K562 (cell line): Measurements from ENCODE around the gene ZNF174.

Source experiments
- BCOR ChIP-seq: fragments of 450-650 bp; IDR thresholded peaks from 2 replicates; pipeline ENCODE4 v1.6.1; 2016
- CBX8 ChIP-seq: fragments of 200-600 bp; sonication (generic); IDR thresholded peaks from 2 replicates; pipeline ENCODE4 v1.6.1; 2012; ENCODE audit warnings: borderline replicate concordance, mixed run types, low read depth, mild to moderate bottlenecking, moderate library complexity, mixed read lengths, low read length, control low read depth, inconsistent platforms; ENCODE audit not compliant: poor library complexity, severe bottlenecking; ENCODE audit errors: extremely low read depth
- CREB1 ChIP-seq, 2 experiments: sonication (generic) in 1 of 2; formaldehyde crosslinking in 1 of 2; IDR thresholded peaks; 2 replicates each; pipeline versions ENCODE4 v1.6.1 to v1.8.0; 2012 to 2022; ENCODE audit warnings: inconsistent platforms in 1 of 2, mild to moderate bottlenecking in 1 of 2, missing genetic modification reagents in 1 of 2, moderate library complexity in 1 of 2
- CTBP1 ChIP-seq: fragments of 450-650 bp; IDR thresholded peaks from 2 replicates; pipeline ENCODE4 v1.6.1; 2016; ENCODE audit warnings: borderline replicate concordance
- CTCF ChIP-seq, 3 experiments: IDR thresholded peaks in 2 of 3; conservative IDR thresholded peaks in 1 of 3; 2 replicates each; pipeline ENCODE4 v1.5.1; 2011 to 2012; ENCODE audit warnings: low read length in 3 of 3, mild to moderate bottlenecking in 3 of 3, control low read depth in 2 of 3, improper control_type of control experiment in 1 of 3, inconsistent platforms in 1 of 3, low read depth in 1 of 3, mixed read lengths in 1 of 3, moderate library complexity in 1 of 3; ENCODE audit not compliant: insufficient read depth in 2 of 3
- SMAD3 ChIP-seq: fragments of 450-650 bp; formaldehyde crosslinking; conservative IDR thresholded peaks from 2 replicates; pipeline ENCODE4 v1.4.0; 2020; ENCODE audit warnings: mild to moderate bottlenecking
- SMC3 ChIP-seq: conservative IDR thresholded peaks from 2 replicates; pipeline ENCODE4 v1.6.1; 2011; ENCODE audit warnings: low read depth, low read length, improper control_type of control experiment; ENCODE audit not compliant: insufficient read depth
- TRIM28 ChIP-seq: fragments of 450-650 bp; IDR thresholded peaks from 2 replicates; pipeline ENCODE4 v1.6.1; 2017
- ZFX ChIP-seq: sonication (generic); formaldehyde crosslinking; IDR thresholded peaks from 2 replicates; pipeline ENCODE4 v1.8.0; 2022; ENCODE audit warnings: mild to moderate bottlenecking, missing genetic modification reagents, moderate library complexity
- ZNF655 ChIP-seq: fragments of 250-450 bp; sonication (Bioruptor Pico); IDR thresholded peaks from 2 replicates; pipeline ENCODE4 v1.5.0; 2021
- TF ChIP-seq, protein P1 (sequence below), 2 experiments: fragments of 450-650 bp; formaldehyde crosslinking in 1 of 2; IDR thresholded peaks; 2 replicates each; pipeline versions ENCODE4 v1.4.0 to v1.6.1; 2014 to 2020; ENCODE audit warnings: mild to moderate bottlenecking in 2 of 2, borderline replicate concordance in 1 of 2, low read depth in 1 of 2

- no peak for TF ChIP-seq TRIM28
- no peak for TF ChIP-seq ZNF655
- TF ChIP-seq CTBP1, result no peak
- TF ChIP-seq CTCF (IDR thresholded peaks at IDR 0.05 in 2 of 3, conservative IDR thresholded peaks at IDR 0.05 in 1 of 3; ENCODE audit: insufficient read depth in 2 of 3, low read depth in 1 of 3, low read length in 3 of 3), result no peak
- TF ChIP-seq CREB1 (IDR thresholded peaks at IDR 0.05), result no peak
- TF ChIP-seq CREB1 (CRISPR knock-in tag; IDR thresholded peaks at IDR 0.05), result no peak
- TF ChIP-seq CBX8, result no peak
- TF ChIP-seq SMC3, result no peak
- TF ChIP-seq, protein P1, sequence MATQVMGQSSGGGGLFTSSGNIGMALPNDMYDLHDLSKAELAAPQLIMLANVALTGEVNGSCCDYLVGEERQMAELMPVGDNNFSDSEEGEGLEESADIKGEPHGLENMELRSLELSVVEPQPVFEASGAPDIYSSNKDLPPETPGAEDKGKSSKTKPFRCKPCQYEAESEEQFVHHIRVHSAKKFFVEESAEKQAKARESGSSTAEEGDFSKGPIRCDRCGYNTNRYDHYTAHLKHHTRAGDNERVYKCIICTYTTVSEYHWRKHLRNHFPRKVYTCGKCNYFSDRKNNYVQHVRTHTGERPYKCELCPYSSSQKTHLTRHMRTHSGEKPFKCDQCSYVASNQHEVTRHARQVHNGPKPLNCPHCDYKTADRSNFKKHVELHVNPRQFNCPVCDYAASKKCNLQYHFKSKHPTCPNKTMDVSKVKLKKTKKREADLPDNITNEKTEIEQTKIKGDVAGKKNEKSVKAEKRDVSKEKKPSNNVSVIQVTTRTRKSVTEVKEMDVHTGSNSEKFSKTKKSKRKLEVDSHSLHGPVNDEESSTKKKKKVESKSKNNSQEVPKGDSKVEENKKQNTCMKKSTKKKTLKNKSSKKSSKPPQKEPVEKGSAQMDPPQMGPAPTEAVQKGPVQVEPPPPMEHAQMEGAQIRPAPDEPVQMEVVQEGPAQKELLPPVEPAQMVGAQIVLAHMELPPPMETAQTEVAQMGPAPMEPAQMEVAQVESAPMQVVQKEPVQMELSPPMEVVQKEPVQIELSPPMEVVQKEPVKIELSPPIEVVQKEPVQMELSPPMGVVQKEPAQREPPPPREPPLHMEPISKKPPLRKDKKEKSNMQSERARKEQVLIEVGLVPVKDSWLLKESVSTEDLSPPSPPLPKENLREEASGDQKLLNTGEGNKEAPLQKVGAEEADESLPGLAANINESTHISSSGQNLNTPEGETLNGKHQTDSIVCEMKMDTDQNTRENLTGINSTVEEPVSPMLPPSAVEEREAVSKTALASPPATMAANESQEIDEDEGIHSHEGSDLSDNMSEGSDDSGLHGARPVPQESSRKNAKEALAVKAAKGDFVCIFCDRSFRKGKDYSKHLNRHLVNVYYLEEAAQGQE (IDR thresholded peaks at IDR 0.05; ENCODE audit: borderline replicate concordance), result no peak
- TF ChIP-seq, protein P1 (CRISPR knock-in tag; IDR thresholded peaks at IDR 0.05; ENCODE audit: low read depth), result no peak
- TF ChIP-seq SMAD3, result no peak
- no peak for TF ChIP-seq ZFX
- TF ChIP-seq BCOR, result no peak
Observed at GRCh38 chr16:3454631-3455147, 53.7 kb downstream of the ZNF174 start.
